Astrocyte (in vitro differentiated cells and primary cell): Measurements from ENCODE around the gene CLCN6. TPM values are rescaled to one million over a fixed set of nuclear protein-coding genes. Genes with fewer than 3 reads are reported as not detected.

Source experiments
- DNase-seq: peaks from one replicate; pipeline ENCODE4 v3.0.0-alpha.2; 2010; ENCODE audit warnings: low read depth
- FAIRE-seq: peaks from 2 replicates; lab custom pipeline; 2011; peaks lifted over from hg19 to GRCh38; lab: Jason Lieb, UNC
- H2AFZ ChIP-seq: 2 replicates; pipeline ENCODE4 v1.6.0; 2012; ENCODE audit warnings: low read depth, low read length, inconsistent platforms
- H3K27ac ChIP-seq: 2 replicates; pipeline ENCODE4 v1.5.1; 2011; ENCODE audit warnings: low read depth, low read length, inconsistent platforms
- H3K27me3 ChIP-seq: 2 replicates; pipeline ENCODE4 v1.6.0; 2011; ENCODE audit warnings: low read length, inconsistent platforms; ENCODE audit not compliant: insufficient read depth
- H3K36me3 ChIP-seq: 2 replicates; pipeline ENCODE4 v1.5.1; 2011; ENCODE audit warnings: low read length, inconsistent platforms; ENCODE audit not compliant: insufficient read depth
- H3K4me1 ChIP-seq: 2 replicates; pipeline ENCODE4 v1.5.1; 2011; ENCODE audit warnings: low read length, inconsistent platforms; ENCODE audit not compliant: insufficient read depth
- H3K4me2 ChIP-seq: 2 replicates; pipeline ENCODE4 v1.6.0; 2012; ENCODE audit warnings: low read length, inconsistent platforms
- H3K4me3 ChIP-seq: 2 replicates; pipeline ENCODE4 v1.5.1; 2011; ENCODE audit warnings: low read depth, mild to moderate bottlenecking, low read length, inconsistent platforms; ENCODE audit not compliant: insufficient read depth
- H3K79me2 ChIP-seq: 2 replicates; pipeline ENCODE4 v1.6.0; 2012; ENCODE audit warnings: mild to moderate bottlenecking, low read length, inconsistent platforms; ENCODE audit not compliant: insufficient read depth
- H3K9ac ChIP-seq: 2 replicates; pipeline ENCODE4 v1.6.0; 2012; ENCODE audit warnings: mild to moderate bottlenecking, low read length, inconsistent platforms
- H3K9me3 ChIP-seq: 2 replicates; pipeline ENCODE4 v1.5.1; 2012; ENCODE audit warnings: low read depth, mild to moderate bottlenecking, low read length, inconsistent platforms; ENCODE audit not compliant: insufficient read depth
- H4K20me1 ChIP-seq: 2 replicates; pipeline ENCODE4 v1.6.0; 2012; ENCODE audit warnings: low read length, inconsistent platforms; ENCODE audit not compliant: insufficient read depth
- H3K27ac Mint-ChIP-seq: one replicate; pipeline ENCODE4 v1.8.0; 2021; ENCODE audit warnings: mild to moderate bottlenecking, mixed read lengths; ENCODE audit not compliant: unreplicated experiment
- H3K27me3 Mint-ChIP-seq: one replicate; pipeline ENCODE4 v1.8.0; 2021; ENCODE audit warnings: low read depth, mixed read lengths; ENCODE audit not compliant: unreplicated experiment
- H3K36me3 Mint-ChIP-seq: one replicate; pipeline ENCODE4 v1.8.0; 2021; ENCODE audit warnings: low read depth, mixed read lengths; ENCODE audit not compliant: unreplicated experiment
- H3K4me1 Mint-ChIP-seq: one replicate; pipeline ENCODE4 v1.8.0; 2021; ENCODE audit warnings: low read depth, mixed read lengths; ENCODE audit not compliant: unreplicated experiment
- H3K4me3 Mint-ChIP-seq: one replicate; pipeline ENCODE4 v1.8.0; 2021; ENCODE audit warnings: mild to moderate bottlenecking, moderate library complexity, mixed read lengths; ENCODE audit not compliant: unreplicated experiment
- H3K9me3 Mint-ChIP-seq: one replicate; pipeline ENCODE4 v1.8.0; 2021; ENCODE audit warnings: mild to moderate bottlenecking, mixed read lengths; ENCODE audit not compliant: unreplicated experiment
- CTCF ChIP-seq: IDR thresholded peaks from 2 replicates; pipeline ENCODE4 v1.5.1; 2011; ENCODE audit warnings: low read depth, mild to moderate bottlenecking, inconsistent platforms, low read length, moderate library complexity; ENCODE audit not compliant: insufficient read depth
- EZH2 ChIP-seq: IDR thresholded peaks from 2 replicates; pipeline ENCODE4 v1.6.1; 2012; ENCODE audit warnings: mild to moderate bottlenecking, low read length, inconsistent platforms; ENCODE audit not compliant: insufficient read depth
- total RNA-seq: library from RNA; stranded (reverse); gene quantifications from 2 replicates; pipeline ENCODE4 v1.2.1, GENCODE V29; 2021

The CLCN6 gene
- total RNA-seq, 1 donor from 2014 or later = 22.4 TPM

GRCh38 chr1:11769274-11769673 lies 36.7 kb upstream of the CLCN6 start:
- H3K36me3 Mint-ChIP-seq = no peaks in the 10 kb centered on the region
- no peaks in the 10 kb centered on the region for H3K79me2 ChIP-seq

GRCh38 chr1:11770011-11770410 lies 36.0 kb upstream of the CLCN6 start:
- H3K9me3 Mint-ChIP-seq = no peaks in the 10 kb centered on the region
- Histone ChIP-seq H3K4me2 (no peak overlapping the region), H3K4me1 (no peaks in the 10 kb centered on the region), H3K79me2 (no peaks in the 10 kb centered on the region), H3K9me3 (no peaks in the 10 kb centered on the region), H2AFZ (no peak overlapping the region), H3K27me3 (peaks cover 8% of the 10 kb centered on the region), H3K27ac (no peak overlapping the region), H3K9ac (no peak overlapping the region), H3K36me3 (no peaks in the 10 kb centered on the region), H3K4me3 (no peak overlapping the region), H4K20me1 (no peaks in the 10 kb centered on the region)
- H3K27ac Mint-ChIP-seq = no peak overlapping the region
- no peak for FAIRE-seq
- no peaks in the 10 kb centered on the region for H3K36me3 Mint-ChIP-seq
- TF ChIP-seq EZH2 (no peak), CTCF (no peak)
- no peak for DNase-seq
- no peak overlapping the region for H3K4me3 Mint-ChIP-seq
- H3K4me1 Mint-ChIP-seq = no peaks in the 10 kb centered on the region
- peaks cover 21% of the 10 kb centered on the region for H3K27me3 Mint-ChIP-seq

More at GRCh38 chr1:11769274-11769673, 36.7 kb upstream of the CLCN6 start:
- Mint-ChIP-seq H3K4me1 (no peaks in the 10 kb centered on the region), H3K27ac (no peak overlapping the region), H3K4me3 (no peak overlapping the region), H3K9me3 (no peaks in the 10 kb centered on the region), H3K27me3 (peaks cover 16% of the 10 kb centered on the region)
- Histone ChIP-seq H3K9me3 (no peaks in the 10 kb centered on the region), H3K4me3 (no peak overlapping the region), H3K27ac (no peak overlapping the region), H2AFZ (no peak overlapping the region), H3K27me3 (peaks cover 8% of the 10 kb centered on the region), H3K4me1 (no peaks in the 10 kb centered on the region), H4K20me1 (no peaks in the 10 kb centered on the region), H3K9ac (no peak overlapping the region), H3K36me3 (no peaks in the 10 kb centered on the region), H3K4me2 (no peak overlapping the region)
- FAIRE-seq (no peak), DNase-seq (no peak)
- no peak for TF ChIP-seq EZH2
- no peak for TF ChIP-seq CTCF

GRCh38 chr1:11771481-11772043 lies 34.4 kb upstream of the CLCN6 start:
- Mint-ChIP-seq H3K27me3 (peaks cover 20% of the 10 kb centered on the region), H3K36me3 (no peaks in the 10 kb centered on the region), H3K4me3 (no peak overlapping the region), H3K9me3 (no peaks in the 10 kb centered on the region), H3K27ac (no peak overlapping the region), H3K4me1 (no peaks in the 10 kb centered on the region)
- no peaks in the 10 kb centered on the region for H3K36me3 ChIP-seq
- H2AFZ ChIP-seq = no peak overlapping the region
- H3K4me2 ChIP-seq = no peak overlapping the region
- no peak overlapping the region for H3K4me3 ChIP-seq
- no peak for FAIRE-seq
- peaks cover 5% of the 10 kb centered on the region for H3K27me3 ChIP-seq
- no peak for DNase-seq
- no peaks in the 10 kb centered on the region for H4K20me1 ChIP-seq
- TF ChIP-seq EZH2 = no peak
- TF ChIP-seq CTCF = no peak
- no peaks in the 10 kb centered on the region for H3K9me3 ChIP-seq
- H3K27ac ChIP-seq = no peak overlapping the region
- H3K79me2 ChIP-seq = no peaks in the 10 kb centered on the region
- H3K9ac ChIP-seq = no peak overlapping the region
- H3K4me1 ChIP-seq = no peaks in the 10 kb centered on the region
